Ramos (cell line): Measurements from ENCODE around the gene CDKAL1.

Experiments used
- in situ Hi-C: fragments of 300-500 bp; cut with MboI; formaldehyde crosslinking; loops from one replicate; pipeline ENCODE4 v1.14.3; 2022; ENCODE audit warnings: low sequenced_read_pairs; ENCODE audit not compliant: unreplicated experiment

The CDKAL1 gene

DNA sequence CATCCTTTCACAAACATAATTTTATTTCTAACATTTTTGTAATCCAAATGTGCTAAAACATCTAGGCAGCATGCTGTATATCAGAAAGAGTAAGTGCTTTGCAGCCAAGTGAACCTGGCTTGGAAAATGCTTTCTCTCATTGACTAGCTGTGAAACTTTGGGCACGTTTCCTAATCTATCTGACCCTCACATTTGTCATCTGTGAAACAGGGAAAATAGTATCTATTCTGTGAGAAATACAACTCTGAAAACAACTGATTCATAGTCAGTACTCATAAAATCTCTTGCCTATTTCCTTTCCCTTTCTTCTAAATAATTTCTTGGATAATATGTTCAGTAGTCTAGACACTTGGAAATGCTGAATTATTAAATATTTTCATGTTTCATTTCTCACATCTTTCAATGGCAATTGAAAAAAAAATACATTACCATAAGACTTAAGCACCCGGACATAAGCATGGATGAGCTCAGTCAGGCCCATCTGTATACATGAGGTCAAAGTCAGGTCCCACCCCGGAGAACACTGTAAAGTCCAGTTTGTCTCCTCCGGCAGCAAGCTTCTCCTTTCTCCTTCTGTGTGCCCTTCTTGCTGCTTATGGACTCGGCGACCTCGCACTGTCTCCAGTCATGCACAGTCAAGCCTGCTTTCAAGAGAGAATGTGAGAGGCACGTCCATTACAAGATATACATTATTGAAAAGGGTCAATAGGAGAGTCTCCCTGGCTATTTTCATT is 604.2 kb downstream of the CDKAL1 start:
- in situ Hi-C loops = no loop called here

DNA sequence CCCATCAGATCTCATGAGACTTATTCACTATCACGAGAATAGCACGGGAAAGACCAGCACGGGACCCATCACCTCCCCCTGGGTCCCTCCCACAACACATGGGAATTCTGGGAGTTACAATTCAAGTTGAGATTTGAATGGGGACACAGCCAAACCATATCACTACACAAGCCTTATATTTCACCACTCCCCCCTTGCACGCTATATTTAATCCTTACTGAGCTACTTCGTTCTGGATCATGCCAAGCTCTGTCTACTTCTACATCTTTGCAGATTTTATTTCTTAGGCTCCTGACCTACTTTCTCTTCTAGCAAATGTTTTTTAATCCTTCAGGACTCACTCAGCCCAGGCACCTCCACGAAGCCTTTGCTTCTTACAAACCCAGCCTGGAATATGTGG is 606.7 kb downstream of the CDKAL1 start:
- in situ Hi-C loops = no loop called here

DNA sequence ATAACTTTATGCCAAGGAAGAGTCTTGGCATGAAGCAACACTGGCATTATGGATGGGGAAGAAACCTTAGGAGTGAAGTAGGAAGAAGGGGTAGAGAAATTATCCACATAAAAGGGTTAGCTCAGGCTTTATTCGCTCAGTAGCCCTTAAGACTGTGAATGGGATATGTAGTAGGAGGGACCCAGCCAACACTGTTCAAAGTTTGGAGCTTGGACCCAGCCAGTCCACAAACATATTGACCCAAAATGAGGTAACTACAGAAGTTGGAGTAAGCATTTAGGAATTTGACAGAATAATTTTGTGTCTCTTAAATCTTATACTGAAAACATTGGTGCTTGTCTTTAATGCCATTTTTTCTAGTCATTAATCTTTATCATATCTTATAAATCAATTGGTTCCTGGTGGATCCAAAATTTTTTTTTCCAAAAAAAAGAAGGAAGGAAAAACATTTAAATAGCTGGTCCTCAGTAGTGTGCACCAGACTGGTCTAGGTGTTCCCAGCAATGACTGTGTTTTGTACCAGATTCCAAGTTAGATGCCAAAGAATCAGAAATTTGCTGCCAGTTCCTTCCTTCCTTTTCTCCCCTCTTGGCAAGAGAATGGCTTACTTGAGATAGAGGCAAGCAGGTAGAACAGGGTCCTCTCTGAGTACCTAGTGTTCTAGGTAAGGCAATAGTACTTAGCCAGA is 607.5 kb downstream of the CDKAL1 start:
- in situ Hi-C loops = no loop called here

DNA sequence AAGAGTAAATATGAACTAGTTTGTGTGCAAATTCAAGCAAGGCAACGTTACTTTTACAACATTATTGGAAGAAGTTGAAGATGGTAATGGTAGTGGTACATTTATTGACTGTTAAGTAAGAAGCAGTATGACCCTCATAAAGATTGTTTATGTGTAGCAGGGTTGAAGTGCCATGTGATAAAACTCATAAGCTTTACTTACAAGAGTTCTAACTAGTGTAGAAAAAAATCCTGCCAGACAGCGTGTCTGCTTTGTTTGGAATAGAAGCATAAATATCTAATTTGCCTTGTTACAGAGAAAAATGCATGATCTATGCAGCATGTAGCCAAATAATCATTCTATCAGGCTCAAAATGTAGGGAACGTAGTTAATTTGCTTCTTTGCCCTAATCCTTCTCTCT is 608.5 kb downstream of the CDKAL1 start:
- in situ Hi-C loops = no loop called here

DNA sequence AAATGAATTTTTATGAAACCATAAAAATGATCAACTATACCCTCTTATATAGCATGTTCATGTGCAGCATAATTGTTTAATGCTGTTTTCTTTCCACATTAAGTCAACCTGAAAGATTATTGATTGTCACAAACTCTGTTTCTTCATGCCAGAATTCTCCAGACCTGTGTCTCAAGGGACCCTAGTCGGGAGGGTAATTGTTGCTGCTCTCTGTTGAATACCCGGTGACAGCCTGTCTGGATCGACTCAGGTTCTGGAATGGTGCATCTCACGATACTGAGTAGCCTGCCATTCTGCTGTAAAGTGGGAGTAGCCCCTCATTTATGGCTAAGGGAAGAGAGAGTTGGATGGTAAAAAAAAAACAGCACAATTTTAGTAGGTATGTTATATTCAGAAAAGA is 609.4 kb downstream of the CDKAL1 start:
- in situ Hi-C loops = no loop called here

DNA sequence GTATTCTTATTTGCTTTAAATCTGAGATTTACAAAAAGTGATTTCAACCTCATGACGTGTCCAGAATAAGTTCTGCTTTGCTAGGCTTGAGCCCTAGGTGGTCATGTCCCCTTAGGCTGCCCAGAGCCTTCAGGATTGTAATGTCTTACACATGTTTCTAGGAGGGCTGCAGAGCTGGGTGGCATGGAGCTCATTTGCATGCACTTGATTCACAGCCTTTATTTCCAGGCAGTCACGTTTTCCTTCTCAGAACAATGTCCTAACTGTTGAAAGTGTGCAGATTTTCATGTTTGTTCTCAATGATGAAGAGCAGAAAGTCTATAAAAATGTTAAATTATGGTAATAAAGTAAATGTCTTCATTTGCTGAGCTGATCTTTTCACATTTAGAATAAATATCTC is 610.7 kb downstream of the CDKAL1 start:
- in situ Hi-C loops = no loop called here

DNA sequence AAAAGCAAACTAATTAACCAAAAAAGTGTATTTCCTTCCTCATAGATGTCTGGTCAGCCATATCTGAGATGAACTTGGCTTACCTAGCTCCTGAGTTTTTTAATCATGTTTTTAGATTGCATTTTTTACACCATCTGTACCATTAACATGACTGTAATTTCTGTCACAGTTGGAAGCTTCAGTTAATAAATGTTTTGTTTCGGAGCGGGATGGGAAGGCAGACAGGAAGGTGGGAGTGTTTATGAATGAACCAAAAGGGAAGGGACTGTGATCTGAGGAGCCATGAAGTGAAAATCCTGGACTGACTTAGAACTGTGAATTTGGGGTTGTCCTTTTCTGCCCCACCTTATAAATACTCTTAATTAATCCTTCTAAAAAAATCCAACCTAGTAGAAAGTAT is 613.7 kb downstream of the CDKAL1 start:
- in situ Hi-C loops = no loop called here

DNA sequence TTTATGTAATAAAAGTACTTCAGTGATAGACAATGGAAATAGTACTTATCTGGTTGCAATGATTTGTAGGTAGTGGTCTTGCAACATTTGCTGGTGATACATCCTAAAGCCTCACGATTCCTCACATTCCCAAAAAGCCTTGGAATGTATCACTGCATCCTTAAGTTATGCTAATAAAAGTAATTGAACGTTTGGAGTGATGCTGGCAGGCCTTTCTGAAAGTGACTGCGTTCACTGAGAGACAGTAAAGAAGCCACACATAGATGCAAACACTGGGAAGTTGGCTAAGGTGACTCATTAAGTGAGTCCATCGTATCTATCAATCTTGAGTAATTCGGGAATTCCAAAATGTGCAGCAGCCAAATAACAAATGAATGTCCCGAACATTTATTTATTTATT is 615.2 kb downstream of the CDKAL1 start:
- in situ Hi-C loops = no loop called here

DNA sequence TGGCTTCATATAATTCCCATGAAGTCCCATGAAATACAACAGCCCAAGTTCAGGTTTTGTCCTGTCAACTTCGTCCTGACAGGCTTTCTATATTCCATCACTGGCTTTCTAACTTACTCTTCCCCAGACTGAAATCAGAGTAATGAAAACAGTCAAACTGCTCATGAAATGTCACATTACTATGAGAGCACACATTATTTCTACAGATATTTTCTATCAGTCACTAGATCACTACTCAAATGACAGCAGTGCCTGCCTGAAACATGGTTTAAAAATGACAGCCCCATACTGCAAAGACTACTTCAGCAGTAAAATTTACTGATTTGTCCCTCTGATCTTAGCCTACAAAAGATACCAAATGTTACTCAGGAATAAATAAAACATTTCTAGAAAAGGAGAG is 616.4 kb downstream of the CDKAL1 start:
- in situ Hi-C loops = no loop called here

DNA sequence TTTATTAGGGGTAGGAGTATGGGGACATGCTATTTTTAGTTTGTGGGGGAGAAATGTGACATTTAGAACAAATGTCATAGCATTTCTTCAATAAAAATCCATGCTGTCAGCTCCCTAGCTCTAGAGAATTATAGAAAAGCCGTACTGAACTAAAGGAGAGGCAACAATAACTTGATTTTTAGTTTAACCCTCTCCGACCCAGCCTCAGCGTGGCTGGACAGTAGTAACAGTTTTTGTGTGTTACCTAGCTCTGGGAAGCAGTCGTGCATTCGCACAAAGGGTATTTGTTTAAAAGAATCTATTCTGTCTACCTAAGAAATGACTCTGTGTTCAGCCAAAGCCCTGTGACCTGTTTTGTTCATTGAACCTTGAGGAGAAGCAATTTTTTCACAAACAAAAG is 616.9 kb downstream of the CDKAL1 start:
- in situ Hi-C loops = no loop called here

DNA sequence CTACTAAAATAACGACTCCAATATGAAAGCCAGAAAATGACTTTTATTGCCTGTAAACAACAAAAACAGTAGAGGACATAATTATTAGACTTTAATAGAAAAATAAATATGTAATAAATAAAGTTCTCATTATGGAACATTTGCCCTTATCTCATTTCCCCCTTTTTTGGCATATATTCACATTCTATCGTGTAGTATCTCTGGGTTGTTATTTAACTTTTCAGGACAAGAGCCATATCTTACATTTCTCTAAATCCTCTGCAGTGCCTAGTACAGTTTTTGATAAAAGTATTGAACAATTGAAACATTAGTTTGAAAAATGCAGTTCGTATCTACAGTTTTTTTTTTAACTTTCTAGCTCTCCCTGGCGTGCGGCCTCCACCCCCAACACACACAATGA is 617.3 kb downstream of the CDKAL1 start:
- in situ Hi-C loops = no loop called here

DNA sequence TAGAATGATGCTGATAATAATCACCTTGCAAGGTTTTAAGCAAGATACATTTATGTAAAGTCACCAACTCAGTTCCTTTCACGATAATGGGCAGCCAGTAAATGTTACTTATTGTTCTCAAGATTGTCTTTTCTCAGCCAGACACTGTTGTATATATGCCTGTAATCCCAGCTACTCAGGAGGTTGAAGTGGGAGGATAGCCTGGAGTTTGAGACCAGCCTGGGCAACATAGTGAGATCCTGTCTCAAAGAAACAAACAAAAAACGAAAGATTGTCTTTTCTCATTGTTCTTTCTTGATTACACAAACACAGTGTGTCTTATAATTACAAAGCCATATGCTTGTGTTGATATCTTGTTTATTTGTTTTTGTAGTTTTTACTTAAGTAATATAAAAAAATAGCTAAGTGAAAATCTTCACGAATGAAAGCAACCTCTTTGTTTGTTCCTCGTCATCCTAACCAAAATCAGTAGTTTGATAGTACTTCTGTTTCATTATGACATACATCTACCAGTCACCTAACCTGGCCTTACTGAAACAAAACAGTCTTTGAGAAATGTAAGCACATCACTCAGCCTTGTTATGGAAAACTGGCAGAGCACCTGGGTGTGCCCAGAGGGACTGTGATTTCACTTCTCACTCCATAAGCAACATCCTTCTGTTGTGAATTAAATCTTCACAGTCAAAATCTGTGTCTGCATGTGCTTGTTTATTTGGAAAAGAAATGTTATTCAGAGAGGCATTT is 623.1 kb downstream of the CDKAL1 start:
- in situ Hi-C loops = no loop called here

DNA sequence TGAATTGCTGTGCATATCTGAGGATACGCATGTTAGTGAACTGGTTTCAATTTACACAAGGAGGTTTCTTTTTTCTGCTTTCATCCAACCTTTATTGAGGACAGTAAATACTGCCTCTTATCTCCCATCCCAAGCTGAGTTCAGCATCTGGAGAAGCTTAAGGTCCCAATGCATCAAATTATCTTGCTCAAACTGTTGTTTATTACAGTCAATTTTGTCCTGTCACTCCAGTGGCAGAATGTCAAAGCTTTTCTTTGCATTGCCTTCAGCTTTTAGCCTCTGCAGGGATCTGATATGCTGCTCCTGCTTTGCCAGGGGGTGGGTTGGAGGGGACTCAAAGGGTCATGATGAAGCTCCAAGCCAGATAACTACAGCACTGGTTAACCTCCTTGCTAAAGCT is 623.9 kb downstream of the CDKAL1 start:
- in situ Hi-C loops = no loop called here

DNA sequence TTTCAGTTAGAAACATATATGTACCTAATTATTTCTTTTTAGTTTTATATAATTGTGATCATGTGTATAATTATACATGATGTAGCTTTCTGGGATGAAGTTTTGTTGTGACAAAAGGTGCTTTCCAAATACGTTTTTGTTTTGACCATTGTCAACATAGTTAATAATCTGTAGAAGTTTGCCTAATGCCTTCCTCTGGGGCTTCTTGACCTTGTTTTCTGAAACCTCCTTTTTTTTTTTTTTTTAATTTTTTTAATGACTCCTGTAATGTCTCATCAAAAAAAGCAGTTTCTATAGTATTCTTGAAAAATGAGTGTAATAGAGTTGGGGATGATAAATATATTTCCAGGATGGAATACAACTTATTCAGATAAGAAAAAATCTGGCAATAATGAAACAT is 624.6 kb downstream of the CDKAL1 start:
- in situ Hi-C loops = no loop called here

DNA sequence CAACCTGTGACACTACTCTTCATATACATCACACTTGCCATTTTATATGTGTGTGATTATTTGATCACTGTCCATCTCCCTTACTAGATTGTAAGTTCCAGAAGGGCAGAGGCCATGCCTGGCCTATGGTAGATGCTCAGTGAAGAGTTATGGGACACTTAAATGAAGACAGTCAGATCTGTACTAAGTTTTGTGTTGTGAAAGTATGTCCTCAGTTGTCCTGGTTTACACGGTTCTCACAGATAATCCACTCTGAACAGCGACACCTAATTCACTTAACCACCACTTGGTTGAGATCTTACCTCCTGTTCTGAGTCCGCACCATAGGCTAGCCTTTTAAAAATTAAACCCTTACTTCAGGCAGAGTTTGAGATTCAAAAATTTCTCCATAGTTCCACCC is 625.2 kb downstream of the CDKAL1 start:
- in situ Hi-C loops = no loop called here

DNA sequence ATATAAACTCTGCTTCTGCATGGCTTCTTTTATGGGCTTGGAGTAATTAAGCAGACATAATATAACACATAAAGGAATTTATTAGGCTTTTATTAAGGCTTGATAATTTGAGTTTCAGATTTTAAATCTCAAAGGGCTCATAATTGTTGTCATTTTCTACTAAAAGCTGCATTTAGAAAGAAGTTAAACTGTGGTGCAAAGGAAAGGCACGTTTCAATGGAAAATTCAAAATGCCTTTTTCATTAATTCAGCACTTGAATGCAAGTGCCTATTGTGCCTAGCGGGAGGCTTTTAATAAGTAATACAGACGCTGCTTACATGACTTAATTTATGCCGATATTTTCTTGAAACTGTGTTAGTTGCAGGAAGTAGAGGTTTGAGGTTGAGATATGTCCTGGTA is 627.5 kb downstream of the CDKAL1 start:
- in situ Hi-C loops = no loop called here

DNA sequence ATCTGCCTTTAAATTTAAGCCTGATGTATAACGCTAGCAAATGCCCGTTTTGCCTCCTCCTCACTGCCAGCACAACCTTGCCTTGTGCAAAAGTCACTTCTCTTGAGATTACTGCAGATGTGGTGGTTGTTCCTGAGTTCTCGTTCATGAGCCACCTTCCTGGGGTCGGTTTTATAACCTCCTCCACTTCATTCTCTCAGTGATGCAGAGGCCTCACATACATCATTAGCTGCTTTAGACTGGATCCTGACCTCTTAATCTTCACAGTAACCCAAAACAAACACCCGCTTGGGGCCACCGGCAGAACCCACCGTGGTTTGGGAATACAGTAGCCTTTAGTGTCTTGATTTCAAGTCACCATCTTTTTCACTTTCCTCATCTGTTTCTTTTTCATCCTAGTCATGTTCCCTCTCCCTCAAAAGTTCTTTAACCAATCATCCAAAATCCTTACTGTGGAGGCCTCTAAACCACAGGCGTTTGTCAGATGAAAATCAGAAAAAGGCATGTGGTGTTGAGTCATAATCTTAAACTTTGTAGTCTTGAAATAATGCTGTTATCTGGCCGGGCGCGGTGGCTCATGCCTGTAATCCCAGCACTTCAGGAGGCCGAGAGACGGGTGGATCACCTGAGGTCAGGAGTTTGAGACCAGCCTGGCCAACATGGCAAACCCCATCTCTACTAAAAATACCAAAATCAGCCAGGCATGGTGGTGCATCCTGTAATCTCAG is 629.0 kb downstream of the CDKAL1 start:
- in situ Hi-C loops = no loop called here

DNA sequence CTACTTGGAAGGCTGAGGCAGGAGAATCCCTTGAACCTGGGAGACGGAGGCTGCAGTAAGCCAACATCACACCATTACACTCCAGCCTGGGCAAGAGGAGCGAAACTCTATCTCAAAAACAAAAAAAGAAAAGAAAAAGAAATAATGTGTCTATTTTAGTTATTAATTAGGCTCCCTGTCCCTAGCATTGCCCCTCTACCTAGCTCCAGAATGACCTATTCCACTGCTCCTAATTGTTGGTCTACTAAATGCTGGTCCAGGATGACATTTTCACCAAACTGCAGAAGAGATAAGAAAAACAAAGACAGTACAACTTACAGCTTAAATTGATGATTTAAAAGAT is 629.6 kb downstream of the CDKAL1 start:
- in situ Hi-C loops = no loop called here

DNA sequence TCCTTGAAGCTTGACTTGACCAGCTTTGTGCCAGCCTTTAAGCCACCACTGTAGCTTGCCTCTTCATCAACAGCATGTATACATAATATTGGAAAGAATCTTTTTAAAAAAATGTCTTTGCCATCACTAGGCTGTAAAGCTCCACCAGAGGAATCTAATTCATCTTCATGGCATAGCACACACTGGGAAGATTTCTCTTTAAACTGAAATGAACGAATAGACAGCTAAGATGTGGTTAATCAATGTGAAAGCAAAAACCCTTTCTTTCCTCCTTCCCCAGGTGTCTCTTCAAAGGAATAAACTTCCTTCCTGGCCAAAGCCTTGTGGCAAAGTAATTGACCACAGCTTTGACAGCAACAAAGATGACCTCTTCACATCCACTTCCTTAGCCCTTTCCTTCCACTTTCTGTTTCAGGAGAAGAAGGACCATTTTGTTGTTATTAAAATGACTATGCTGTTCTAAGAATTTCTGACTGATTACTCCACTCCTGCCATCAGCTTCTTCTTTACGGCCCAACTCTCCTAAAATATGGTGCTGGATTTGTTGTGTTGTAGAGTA is 630.6 kb downstream of the CDKAL1 start:
- in situ Hi-C loops = no loop called here

DNA sequence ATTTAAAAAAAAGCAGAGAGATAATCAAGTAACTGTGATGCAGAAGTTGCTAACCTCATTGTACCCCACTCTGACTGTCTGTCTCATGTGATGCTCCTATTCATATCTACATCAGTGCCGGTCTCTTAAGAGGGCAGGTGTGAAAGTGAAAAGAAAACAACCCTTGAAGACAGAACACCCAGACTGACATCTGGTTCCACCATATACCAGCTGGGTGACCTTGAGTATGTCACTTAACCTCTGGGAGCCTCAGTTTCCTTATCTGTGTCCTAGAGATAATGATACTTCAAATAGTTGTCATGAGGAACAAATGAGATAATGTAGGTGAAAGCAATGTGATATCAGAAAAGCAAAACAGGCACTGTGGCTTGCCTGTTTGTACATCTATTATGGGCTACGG is 632.5 kb downstream of the CDKAL1 start:
- in situ Hi-C loops = no loop called here

DNA sequence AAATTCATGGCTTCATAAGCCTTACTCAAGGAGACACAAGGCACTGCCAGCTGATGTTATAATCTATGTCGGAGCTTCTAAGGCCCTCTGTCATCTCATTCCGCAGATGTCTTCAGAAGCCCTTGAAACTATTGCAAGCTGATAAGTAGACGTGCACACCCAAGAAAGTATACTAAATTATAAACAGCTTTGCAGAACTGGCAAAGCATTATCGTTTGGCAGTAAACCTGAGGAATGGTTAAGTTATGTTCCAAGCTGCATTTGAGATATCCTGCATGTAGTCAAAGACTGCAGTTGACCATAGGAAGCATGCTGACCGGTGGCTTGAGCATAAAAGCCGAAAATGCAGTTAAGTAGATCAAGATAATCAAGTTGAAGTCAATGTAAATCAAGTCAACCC is 633.5 kb downstream of the CDKAL1 start:
- in situ Hi-C loops = no loop called here
